ENCODE data around the gene ETS1.
A peak's percentile ranks its signal among the peaks of the same experiment; 100 is the strongest.

ETS1 gene

DNA sequence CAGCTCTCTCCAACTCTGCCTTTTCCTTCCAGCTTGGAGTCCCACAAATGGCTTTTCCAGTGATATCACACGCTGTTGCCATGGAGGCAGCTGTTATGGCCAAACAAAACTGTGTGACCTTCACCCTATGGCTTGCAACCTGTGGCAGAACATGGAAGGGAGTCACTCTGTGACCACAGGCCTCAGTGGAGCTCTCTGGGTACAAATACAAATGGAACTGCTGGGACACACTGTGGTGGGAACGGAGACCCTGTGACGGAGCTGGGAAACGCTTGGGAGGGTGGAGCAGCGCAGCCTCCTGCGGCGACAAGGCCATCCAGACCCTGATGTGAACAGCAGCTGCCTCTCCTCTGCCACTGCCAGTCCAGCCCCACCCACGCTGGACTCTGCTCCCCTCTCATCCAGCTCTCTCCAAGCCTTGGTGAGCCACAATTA lies 162.5 kb downstream of the ETS1 start:
- no peak for DNase-seq (ENCODE audit: low read depth)

DNA sequence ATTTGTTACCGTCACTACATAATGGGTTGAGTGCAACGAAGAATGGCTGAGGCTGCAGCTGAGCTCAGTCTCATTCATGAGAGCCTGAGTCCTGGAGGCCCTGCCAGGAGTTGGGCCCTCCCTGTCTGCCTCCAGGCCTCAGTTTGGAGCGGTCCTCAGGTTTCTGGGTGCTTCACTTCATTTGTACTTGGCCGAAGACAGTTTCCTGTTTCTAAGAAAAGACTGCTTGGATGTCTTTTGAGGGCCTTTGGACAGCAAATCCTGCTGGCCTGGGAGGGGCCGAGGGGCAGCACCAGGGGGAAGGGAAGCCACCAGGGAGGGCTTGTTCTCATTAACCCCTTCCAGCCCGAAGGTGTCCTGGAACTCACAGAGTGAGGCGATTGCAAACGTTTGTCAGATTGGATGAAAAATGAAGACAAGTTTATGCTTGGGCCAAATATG lies 163.1 kb downstream of the ETS1 start:
- DNase-seq (ENCODE audit: low read depth): no peak

DNA sequence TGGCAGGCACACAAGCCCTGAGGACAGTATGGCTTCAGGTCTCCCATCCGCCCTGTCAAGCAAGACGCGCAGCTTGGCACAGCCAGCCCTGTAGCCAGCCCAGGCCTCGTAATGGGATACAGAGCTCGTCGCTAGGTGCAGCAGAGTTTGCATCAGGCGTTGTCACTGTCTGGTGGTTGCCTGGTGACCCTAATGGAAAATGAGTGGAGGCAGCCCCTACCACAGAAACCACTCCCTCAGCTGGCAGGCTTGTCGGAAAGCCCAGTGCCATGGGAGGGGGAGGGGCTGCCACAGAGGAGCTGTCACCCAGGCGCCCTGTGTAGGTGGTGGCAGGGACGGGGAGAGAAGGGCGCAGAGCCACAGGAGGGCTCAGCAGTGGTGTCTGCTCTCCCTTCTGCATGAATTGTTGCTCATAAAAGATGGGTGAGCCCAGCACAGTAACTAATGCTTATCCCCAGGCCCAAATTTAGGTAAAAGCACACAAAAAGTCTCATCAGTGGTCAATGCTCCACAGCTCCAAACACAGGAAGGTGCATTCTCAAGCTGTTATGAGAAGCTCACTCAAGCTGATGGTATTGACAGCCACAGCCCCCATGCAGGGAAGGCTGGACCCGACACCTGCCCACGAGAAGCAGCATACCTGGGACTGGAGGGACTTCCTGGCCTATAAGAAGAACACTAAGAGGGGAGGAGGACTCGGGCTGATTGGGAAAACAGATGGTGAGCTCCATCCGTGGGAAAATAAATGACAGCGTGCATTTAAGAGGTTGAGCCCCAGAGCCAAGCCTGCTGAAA lies 164.6 kb downstream of the ETS1 start:
- DNase-seq (ENCODE audit: low read depth): peak; percentile 88

DNA sequence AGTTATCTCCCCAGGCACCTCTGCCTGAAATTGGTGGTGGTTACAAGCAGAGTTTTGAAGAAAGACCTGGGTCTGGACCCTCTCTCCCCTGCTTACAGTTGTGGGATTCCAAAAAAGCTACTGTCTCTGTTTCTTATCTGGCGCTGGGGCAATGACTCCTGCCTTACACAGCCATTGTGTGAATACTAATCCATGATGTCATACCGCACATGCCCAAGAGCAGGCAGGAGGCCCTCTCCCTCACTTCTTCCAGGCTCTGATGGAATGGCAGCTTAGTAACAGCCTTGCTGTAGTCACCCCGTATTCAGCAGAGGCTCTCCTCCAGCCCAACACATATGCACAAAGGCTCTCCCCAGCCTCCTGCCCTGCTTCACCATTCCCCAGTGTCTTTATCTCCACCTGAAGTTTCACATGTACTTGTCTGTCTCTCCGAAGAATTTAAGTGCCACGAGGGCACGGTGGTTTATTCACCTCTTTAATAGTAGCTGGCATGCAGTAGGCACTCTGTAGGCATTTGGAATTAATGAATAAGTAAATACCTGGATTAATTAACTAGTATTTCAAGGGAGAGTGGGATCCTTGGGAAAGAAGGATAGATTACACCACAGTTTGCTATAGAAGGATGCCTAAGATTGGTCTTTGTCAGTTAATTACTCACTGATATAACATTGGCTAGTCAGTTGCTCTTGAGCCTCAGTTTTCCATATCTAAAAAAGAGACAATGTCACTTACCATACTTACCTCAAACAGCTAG lies 165.6 kb downstream of the ETS1 start:
- DNase-seq (ENCODE audit: low read depth): no peak

DNA sequence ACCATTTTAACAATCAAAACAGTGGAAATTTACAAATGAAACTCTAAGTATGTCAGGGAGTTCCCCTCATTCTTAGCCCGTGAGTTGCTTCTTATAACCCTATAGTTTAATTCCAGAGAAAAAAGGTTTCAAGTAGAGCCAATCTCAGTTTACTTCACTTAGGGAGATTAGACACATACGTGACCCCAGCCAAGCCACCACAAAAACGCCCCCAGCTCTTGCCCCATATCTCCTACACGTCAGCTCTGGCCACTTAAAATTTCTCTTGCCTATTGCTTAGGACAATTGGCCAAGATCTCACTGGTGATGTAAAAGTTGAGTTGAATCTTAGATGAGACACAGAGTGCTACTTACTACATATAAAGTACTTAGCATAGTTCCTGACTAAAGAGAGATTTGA lies 166.4 kb downstream of the ETS1 start:
- DNase-seq (ENCODE audit: low read depth): no peak

DNA sequence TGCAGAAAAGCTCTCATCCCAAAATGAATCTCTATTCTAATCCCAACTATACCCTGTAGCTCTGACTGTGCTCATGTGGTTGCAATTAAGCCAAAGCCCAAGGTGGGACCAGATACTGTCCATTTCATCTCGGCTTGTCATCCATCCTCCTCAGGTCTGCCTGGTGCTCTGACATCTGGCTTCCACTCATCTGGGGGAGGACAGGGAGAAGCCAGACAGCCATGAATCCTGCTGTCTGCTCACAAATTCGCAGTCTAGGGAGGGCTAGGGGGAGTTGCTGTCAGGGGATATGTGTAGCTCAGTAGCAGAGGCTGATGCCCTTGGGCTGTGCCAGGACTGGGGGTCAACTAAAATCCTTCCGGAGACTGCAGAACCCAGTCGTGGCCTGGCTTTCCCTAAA lies 167.1 kb downstream of the ETS1 start:
- no peak for DNase-seq (ENCODE audit: low read depth)

DNA sequence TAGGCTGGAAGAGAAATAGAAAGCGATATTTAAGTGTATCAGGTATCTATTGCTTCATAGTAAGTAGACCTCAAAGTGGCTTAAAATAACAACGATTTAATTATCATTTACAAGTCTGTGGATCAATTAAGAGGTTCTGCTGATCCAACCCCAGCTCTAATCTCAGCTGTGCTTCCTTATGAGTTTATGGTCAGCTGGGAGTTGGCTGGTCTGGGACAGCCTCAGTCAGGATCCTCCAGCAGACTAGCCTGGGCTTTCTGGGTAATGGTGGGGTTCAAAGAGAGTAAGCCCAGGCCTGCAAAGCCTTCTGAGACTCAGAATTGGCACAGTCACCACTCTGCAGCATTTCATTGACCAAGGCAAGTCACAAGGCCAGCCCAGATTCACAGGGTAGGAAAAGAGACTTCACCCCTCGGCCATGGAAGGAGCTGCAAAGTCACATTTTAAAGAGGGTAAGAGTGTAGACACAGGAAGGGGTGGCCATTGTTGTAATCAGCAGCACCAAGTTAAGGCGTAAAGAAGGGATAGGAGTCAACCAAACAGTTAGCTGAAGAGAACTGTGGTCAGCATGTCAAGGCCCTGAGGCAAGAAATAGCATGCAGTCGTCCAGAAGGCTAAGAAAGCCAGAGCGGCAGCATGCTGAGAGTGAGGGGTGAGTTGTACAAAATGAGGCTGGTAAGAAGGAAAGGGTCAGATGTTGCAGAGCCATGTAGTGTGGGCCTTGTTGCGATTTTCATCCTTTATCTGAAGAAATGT lies 168.2 kb downstream of the ETS1 start:
- no peak for DNase-seq (ENCODE audit: low read depth)

DNA sequence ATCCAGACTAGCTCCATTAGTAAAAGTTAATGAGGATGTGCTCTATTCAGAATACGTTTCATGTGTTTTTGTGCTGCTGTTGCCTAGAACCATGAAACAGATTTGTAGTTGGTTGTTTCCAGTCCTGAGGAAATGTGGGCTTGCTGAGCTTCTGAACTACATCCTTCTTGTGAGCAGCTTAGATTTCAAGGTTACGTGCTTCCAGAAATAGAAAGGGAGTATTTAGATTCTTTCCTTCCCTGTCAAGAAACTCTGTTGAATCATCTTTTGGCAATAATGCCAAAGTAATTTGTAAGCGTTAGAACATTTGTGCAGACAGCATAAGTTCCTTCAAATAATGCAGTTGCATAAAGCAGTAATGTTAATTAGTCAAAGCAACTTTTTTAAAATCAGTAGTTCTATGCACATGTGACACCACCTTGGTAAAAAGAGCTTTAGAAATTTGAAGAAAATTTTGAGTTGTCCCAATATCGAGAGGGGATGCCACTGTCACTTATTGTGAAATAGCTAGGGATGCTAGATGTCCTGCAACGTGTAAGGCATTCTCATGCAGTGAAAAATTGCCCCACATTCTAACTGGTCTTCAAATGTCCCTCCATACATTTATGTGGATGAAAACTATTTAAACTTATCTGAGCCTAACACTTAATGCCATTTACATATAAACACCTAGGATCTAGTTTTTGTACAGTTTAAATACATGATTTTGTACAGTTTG lies 169.6 kb downstream of the ETS1 start:
- DNase-seq (ENCODE audit: low read depth): no peak

DNA sequence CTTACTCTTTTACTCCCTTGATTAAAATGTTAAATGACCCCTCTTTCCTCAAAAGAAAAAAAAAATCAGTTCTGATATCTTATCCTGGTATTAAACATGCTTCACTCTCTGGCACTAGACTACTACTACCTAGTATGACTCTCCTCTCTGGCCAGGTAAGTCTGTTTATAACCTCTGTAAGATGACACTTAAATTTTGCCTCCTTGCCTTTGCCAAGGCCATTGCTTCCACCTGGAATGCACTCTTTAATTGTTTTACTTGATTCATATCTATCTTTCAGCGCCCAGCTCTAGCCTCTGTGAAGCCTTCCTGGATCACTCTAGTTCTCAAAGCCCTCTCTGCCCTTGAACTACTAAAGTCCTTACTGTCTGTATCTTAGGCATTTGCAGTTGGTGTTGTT lies 170.4 kb downstream of the ETS1 start:
- DNase-seq (ENCODE audit: low read depth): no peak

DNA sequence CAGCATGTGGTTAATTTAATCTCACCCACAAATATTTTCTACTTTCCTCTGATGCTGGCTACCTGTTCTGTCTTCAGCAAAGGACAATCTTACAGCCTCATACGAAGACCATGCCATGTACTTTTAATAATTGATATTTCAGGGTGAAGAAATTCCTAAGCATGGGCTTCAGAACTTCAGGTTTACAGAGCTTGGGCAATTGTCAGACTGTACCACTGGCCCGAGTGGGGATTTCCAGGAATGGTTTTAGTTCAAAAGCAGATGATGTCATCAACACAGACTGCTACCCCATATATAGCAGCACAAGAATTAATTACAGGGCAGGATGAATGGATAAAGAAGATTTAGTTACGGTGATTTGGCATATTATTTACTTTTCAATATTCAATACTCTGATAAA lies 171.8 kb downstream of the ETS1 start:
- DNase-seq (ENCODE audit: low read depth): no peak

DNA sequence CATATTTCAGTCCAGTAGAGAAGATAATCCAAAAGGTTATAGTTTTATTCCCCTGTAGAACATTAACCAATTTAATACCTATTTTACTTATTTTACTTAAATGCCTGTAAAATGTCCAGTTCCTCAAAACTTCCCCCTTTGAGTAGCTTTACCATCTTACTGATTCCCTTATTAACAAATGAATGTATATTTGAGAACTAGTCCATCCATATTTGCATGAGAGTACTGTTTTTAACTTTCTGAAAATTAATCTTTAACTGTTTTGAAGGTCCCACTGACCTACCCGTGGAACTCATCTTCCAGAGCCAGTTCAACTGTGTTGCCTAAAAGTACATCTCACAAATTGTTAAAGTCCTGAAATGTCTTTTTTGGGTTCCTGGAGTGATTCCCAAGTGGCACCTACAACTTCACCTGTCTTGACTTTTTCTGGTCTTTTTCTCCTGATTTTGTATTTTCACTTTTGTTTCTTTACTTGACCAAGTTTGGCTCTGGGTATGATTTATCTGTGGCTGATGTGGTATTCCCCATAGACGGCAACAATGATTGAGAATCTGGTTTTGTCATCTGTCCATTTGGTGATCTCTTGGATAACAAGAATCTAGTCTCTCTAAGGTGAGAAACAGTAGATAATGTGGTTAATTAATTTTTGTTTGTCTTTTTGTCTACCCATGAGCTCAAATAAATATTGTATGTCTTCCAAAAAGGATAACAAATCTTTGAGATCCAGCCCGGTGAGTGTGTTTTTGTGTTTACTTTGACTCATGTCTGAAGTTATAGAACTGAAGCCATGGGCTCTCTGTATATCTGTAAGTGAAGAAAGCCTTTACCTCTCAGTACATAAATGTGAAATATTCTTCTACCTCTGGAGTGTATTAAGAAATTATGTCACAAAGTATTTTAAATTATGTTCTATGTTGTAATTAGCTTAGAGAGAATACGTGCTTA lies 174.2 kb downstream of the ETS1 start:
- no peak for DNase-seq (ENCODE audit: low read depth)

DNA sequence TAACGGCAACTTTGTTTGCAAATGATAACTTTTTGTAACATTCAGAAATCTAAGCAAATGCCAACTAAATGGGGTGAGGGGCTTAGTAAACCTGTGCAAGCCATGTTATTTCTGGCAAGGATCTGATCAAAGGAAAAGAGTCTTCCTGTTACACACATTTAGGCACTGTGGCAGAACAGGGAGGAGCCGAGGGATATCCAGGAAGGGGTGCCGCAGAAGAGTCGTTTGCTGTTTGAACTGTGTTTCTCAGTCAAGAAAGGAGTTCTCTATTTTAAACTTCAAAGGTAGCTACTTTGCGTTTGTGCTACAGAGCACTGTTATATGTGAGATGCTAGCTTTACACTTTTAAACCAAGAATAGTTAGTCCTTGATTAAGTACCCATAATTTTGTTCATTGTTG lies 175.5 kb downstream of the ETS1 start:
- no peak for DNase-seq (ENCODE audit: low read depth)

DNA sequence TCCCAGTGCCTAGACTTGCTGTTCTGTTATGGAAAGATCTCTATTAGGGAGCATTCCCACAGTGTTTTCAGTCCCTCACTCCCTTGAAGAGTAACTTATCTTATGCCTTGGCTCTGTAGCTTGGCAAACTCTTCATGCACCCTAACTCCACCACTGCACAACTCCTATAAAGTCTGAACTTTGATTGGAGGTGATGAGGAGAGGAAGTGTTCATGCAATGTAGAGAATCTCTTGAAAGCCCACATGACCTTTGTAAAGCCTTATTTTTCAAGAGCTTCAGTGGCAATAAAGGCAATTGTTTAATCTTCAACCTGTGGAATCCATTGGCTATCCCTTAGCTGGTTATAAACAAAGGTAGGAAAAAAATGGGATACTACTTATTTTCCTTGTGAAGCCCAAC lies 176.2 kb downstream of the ETS1 start:
- no peak for DNase-seq (ENCODE audit: low read depth)

DNA sequence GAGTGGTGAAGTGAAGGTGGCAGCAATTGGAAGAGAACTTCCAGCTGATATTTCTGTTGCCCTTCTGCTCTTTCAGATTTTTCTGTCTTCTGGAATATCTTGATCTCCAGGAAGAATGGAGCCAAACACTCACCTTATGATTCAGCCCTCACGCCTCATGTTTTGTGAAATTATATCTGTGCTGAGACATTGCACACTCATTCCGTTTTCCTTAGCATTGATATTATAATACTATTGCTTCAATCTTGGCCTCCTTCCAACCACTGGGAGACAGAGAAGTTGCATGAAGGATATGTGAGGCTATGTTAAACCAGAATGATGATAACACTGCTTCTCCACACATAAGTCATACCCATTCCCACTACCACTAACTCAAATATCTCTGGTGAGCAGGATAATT lies 177.9 kb downstream of the ETS1 start:
- DNase-seq (ENCODE audit: low read depth): no peak

All from activated T-cell treated with anti-CD3 and anti-CD28 coated beads for 24 hours (primary cell).